ENCODE results near the gene DCD. TPM values are rescaled to one million over a fixed set of nuclear protein-coding genes. Genes with fewer than 3 reads are reported as not detected.
"Not testable (repeated sequence)": the region's sequence is repeated elsewhere in the genome, so short reads cannot be mapped to it uniquely, and the experiment has no call there.

Gene DCD, protein sequence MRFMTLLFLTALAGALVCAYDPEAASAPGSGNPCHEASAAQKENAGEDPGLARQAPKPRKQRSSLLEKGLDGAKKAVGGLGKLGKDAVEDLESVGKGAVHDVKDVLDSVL
- polyA plus RNA-seq (ENCODE audit: insufficient read length) = not detected

- no peak for DNase-seq
Measured at GRCh38 chr12:54648265-54648664, at the start of gene DCD. Gene DCD, minus strand, starts transcription at chr12:54648365. Its CDS starts 62 bp downstream, at chr12:54648303.

DNA sequence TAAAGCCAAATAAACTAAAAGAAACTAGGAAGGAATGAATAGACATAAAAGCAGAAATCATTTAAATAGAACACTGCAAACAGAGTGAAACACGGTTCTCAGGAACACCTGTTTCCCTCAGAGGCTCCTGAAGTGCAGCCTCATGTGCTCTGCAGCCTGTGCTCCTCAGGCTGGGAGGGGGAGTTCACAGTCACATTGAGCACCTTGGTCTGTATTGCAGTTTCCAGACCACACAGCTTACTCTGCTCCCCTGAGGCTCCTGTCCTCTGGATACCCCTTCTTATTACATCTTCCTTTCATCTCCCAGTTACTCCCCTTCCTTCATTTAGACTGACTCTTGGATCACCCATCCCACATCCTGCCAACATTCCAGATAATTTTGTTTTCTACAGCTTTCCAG, 49.7 kb upstream of the DCD start:
- peak; percentile 15 for DNase-seq

- DNase-seq = no peak
Measured at GRCh38 chr12:54692353-54692752, 44.2 kb upstream of the DCD start.

GRCh38 chr12:54689984-54690383, 41.8 kb upstream of the DCD start:
- no peak for DNase-seq

DNA sequence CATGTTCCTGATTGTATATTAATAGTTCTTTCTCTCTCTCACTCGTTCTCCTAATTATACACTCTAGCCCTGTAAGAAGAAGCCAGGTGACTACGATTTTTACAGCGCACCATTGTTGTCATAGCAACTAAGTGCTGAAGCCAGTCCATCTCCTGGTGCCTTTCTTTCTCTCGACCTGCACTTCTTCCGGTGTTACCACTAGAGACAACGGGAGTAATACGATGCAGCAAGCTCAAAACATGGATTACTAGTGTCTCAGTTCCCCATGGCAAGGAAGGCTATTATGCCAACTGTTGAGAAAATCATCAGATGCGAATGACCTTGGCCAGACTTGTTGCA, 40.8 kb upstream of the DCD start:
- DNase-seq = no peak

GRCh38 chr12:54688309-54689033, 40.3 kb upstream of the DCD start:
- DNase-seq = no peak

DNA sequence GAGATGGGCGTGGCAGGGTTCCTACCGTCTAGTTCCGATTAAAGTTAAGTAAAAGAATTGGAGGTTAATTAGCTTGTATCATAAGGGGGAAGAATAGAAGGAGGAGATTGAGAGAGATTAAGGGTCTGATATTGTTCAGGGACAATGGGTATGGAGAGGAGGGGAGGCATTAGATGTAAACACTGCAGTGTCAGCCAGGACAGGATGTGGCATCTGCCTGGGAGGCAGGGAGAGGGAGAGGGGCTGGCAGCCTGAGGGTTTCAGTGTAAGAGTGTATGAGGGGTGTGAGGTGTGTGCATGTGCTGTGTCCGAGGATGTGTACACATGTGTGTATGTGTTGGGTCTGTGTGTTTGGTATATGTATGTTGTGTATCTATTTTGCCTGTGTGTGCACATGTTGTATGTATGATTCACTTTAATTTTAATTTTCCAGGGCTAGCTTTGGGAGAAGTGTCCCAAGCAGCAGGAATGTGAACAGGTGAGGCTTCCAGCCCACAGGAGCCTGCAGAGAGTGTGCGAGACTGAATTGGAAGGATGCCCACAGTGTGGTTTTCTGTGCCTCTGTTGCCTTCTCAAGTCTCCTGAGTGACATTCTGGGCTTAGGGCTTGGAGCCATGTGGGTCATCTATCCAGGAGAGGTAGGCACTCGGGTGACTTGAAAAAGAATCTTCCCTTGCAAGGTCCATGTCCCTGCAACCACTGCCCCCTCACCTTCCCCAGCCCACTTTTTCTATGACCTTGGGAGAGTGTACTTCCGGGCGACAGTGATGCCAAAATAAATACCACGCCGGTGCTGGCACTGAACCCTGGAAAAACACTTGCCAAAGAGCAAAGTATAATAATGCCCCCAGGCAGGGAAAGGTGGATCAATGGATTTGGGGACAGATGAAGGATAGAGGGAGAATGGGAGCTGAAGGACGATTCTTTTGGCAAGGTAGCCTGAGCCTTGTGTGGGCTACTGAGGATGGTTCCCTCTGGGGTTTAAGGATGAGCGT, 36.8 kb upstream of the DCD start:
- DNase-seq = no peak

GRCh38 chr12:54683398-54683797, 35.2 kb upstream of the DCD start:
- no peak for DNase-seq

GRCh38 chr12:54682674-54683073, 34.5 kb upstream of the DCD start:
- no peak for DNase-seq

GRCh38 chr12:54680374-54680773, 32.2 kb upstream of the DCD start:
- DNase-seq = no peak

DNA sequence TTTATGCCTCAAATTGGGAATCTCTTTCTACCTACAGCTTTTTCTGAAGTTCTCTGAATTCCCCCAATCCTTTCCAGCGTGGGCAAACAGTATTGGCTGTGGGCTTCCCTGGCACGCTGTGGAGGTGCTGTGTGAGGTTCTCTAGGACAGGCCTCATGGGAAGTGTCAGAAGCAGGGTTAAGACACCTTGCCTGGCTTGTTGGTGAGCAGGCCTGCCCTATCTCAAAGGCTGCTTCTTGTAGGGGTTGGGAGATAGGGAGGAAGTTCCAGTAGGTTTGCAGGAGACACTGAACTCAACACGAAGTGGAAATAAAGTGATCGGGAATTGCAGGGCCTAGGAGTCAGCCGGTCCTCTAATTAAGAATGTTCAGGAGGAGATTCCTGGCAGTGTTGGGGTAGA, 30.0 kb upstream of the DCD start:
- DNase-seq = no peak

DNA sequence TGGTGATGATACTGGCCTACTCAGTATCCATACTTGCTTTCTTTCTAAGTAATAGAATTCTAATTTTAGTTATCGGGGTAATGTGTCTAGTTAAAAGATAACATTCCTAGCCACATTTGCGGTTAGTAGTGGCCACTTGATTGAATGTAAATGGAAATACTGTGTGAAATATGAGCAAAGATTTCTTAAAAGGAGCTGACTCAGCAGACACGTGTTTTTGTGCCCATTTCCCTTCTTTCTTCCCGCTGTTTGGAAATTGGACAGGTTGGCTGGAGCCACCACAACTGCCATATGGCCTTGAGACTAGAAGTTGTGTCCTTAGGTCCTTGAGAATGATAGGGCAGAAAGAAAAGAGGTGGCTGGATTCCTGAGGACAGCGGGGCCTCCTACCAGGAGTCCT, 19.8 kb upstream of the DCD start:
- no peak for DNase-seq

GRCh38 chr12:54666008-54666407, 17.8 kb upstream of the DCD start:
- no peak for DNase-seq

DNA sequence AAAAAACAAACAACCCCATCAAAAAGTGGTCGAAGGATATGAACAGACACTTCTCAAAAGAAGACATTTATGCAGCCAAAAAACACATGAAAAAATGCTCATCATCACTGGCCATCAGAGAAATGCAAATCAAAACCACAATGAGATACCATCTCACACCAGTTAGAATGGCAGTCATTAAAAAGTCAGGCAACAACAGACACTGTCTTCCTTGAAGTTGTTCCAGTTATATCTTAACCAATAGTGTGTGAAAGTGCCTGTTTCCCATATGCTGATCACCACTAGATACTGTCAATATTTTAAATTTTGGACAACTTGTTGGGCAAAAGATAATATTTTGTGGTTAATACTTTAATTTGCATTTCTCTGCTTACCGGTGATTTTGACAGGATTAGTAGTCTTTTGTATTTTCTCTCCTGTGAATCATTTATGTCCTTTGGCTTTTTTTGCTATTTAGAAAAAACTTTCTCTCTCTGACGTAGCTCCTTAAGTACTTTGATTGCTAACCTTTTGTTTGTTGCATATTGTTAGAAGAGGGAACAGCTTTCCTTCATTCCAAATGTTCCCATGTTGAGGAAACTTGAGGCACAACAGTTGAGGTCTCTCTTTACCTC, 17.0 kb upstream of the DCD start:
- not testable (repeated sequence) for DNase-seq

DNA sequence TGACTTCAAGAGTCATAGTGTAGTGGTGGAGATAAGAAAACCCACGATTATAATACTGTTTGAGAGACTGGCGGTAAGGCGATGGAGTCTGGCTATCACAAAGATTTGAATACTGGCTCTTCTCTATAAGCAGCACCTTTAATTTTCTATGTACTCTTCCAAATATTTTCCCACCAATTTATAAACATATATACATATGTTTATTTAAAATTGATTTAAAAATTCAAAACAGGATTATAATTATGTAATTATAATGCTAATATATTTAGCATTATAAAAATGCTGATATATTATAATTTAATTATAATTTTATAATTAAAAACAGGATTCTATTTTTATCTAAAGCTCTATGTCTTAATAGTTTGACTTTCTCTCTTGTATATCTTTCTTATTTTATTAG, 15.4 kb upstream of the DCD start:
- no peak for DNase-seq

GRCh38 chr12:54662026-54662425, 13.9 kb upstream of the DCD start:
- no peak for DNase-seq

- no peak for DNase-seq
Measured at GRCh38 chr12:54661048-54661447, 12.9 kb upstream of the DCD start.

- no peak for DNase-seq
Measured at GRCh38 chr12:54660320-54660962, 12.3 kb upstream of the DCD start.

DNA sequence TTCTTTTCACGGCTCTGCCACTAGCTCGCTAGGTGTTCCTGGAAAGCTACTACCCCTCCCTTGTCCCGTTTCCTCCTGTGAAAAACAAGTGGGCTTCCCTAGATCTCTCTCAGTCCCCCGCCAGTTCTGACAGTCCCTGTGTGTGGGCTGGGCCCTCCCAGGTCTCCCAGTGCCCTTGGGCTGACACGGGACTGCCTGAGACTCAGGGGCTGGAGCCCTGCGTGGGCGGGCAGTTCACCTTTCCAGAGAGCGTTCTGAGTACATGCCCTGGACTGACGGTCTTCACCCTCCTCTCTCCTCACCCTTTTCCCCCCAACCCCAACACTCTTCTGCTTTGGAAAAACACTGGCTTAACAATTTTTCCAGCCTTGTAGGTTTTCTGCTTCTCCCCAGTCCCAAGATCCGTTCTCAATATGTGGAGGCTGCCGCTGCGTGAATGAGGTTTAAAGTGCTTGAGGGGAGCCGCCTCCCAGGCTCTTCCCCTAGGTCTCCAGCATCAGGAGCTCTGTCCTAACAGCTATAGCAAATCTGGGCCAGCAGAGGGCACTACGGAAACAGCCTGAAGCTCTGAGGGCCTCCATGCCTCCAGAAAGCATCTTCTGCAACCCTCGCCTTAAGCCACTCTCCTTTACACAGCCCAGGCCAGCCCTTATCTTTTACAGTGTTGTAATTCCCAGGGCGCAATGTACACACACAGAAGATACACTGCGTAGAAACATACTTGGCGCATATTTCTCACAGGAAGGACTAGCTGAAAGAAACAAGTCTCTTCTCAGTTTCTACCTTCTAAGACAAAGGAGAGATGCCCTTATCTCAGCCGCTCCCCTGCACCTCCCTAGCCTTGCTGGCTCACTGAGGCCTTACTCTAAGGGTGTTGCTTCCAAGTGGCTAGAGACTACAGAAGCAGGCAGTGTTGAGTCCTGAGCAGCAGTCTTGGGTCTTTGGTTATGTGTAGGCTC, 10.4 kb upstream of the DCD start:
- DNase-seq = no peak

- DNase-seq = no peak
Measured at GRCh38 chr12:54657105-54657607, 9.0 kb upstream of the DCD start.

DNA sequence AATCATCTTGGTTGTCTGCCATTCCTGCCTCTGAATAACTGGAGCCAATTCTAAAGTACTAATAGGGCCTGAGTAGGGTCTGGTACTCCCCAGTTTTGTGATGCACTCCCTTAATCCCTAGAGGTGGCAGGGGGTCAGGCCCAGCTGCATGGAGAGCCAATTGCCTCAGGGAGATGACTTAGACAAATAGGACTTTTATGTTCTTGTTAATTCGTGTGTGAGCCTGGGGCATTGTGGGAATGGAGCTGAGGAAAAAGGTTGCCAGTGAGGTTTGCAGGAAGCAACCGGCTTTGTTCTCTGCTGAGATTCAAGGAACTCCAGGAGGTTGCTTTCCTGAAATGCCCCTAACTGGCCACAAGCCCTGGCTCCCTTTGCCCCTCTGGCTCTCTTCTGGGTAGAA, 6.8 kb upstream of the DCD start:
- no peak for DNase-seq

All from hindlimb muscle (tissue), 1 donor.